ENCODE results near the gene ETFRF1.
A peak's percentile ranks its signal among the peaks of the same experiment; 100 is the strongest.

Gene ETFRF1

GRCh38 chr12:25236190-25236589 is 41.2 kb downstream of the ETFRF1 start:
- DNase-seq: no peak

DNA sequence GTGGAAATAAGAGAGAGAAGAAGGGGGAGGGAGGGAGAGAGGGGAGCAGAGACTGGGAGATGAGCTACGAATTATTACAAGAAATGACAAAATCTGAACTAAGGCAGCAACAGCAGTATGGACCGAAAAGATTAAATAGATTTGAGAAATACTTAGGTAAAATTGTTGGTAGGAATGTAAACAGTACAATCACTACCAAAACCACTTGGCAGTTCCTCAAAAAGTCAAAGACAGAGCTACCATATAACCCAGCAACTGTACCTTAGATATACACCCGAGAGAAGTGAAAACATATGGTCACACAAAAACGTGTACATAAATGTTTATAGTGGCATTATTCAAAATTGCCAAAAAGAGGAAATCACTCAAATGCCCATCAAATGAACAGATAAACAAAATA is 41.6 kb downstream of the ETFRF1 start:
- no peak for DNase-seq

- peak; percentile 8 for DNase-seq
Observed at GRCh38 chr12:25241167-25242020, 46.4 kb downstream of the ETFRF1 start.

DNA sequence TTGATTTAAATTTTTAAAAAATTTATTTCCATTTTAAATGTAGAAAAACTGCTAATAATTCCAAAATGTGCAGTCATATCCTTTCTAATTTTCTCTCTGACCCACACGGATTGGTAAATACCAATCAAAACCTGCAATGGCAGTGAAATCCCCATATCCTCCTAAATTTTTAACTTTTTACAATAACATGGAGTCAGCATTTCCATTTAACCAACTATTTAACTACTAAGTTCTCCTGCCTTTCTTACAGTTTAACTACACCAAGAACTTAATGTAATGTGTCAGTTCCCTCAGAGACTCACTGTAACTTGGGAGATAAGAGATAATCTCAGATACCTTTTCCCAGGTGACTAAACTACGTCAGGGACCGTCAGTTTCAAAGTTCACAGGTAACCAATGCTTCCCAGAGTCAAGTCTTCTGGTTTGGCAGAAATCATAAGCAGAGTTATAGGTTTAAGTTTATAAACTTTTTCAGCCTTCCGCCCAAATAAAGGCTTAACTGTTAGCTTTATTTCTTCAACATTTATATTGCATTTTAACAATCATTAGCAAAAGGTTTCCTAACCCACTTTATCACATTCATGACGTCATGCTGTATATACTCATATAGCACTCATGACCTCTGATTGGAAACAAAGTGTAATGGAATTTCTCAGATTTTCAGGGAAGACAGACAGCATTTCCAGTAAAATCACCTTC is 48.1 kb downstream of the ETFRF1 start:
- DNase-seq: no peak

DNA sequence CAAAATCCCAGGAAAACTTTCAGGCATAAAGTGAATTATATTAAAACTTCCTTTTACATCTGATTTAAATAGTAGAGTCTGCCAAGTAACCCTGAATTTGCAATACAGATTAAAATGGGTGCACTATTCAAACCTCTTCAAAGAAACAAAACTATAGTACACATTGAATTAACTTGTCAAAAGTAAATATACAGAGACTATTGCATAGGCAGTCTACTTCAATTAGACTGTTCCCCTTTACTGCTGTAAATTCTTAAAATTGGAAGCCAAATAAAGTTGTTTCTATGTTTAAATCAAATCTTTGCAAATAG is 48.6 kb downstream of the ETFRF1 start:
- DNase-seq: no peak

GRCh38 chr12:25245491-25245890 is 50.5 kb downstream of the ETFRF1 start:
- DNase-seq: no peak

- no peak for DNase-seq
Observed at GRCh38 chr12:25248137-25248536, 53.1 kb downstream of the ETFRF1 start.

- no peak for DNase-seq
Observed at GRCh38 chr12:25248732-25249131, 53.7 kb downstream of the ETFRF1 start.

DNA sequence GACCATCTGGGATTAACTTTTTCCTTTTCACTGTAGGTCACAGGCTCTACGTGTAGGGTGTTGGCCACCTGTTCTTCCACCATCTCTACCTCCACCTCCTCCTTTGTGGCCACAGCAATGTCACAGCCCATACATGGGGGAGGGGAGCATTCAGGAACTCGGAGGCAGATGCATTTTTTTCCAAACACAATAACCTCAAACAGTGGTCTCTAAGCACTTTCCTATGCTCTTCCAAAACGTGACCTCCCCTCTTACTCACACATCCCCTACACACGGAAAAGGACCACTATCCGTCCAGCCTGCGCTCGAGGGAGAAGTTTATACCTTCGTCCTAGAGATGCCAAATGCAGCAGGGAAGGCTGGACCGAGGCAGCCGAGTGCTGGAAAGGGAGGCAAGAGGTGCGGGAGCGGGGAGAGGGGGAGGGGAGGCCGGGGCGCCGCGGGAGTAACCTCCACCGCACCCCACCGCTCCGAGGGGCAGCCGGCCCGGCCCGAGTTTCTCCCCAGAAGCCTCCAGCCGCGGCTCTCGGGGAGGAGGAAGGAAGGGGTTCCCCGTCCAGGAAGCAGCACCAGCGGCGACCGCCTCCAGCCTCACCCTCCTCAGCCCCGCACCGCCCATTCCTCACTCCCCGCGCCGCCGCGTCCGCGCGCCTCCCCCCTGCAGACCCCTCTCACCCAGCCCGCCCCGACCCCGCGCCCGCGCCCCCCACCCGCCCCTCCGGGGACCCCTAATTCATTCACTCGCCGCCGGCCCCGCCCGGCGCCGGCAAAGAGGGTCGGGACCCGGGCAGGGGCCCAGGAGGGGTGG is 55.1 kb downstream of the ETFRF1 start:
- DNase-seq: peak; percentile 27

DNA sequence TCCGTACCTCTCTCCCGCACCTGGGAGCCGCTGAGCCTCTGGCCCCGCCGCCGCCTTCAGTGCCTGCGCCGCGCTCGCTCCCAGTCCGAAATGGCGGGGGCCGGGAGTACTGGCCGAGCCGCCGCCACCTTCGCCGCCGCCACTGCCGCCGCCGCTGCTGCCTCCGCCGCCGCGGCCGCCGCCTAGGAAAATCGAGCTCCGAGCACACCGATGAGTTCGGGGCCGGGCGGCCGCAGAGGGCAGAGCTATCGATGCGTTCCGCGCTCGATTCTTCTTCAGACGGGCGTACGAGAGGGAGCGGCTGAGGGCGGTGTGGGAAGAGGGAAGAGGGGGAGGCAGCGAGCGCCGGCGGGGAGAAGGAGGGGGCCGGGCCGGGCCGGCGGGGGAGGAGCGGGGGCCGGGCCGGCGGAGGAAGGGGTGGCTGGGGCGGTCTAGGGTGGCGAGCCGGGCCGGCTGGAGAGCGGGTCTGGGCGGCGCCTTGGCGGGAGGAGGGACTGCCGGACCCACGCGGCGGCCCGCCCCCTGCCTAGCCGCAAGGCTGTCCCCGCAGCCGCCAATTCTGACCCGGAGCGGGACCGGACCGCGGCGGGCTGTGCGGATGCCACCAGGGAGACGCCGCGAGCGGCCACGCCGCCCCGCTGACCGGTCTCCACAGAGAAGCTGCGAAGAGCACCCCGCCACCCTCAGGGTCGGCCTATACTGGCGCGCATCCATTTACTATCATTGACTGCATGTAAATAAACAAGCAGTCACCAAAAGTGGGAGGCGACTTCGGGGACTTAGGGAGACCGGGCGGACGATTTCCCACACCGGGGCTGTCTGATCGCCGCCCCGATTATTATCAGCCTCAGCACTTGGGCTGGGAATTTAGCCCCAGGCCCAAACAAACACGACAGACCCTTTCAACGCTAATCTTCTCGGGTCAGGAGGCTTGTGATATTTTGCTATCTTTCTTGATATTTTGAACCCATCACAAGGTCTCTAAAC is 56.0 kb downstream of the ETFRF1 start, which contains the start of gene KRAS:
Gene KRAS, minus strand, starts transcription at position 186 of the 987 bp plus-strand sequence.
- peak; percentile 94 for DNase-seq

DNA sequence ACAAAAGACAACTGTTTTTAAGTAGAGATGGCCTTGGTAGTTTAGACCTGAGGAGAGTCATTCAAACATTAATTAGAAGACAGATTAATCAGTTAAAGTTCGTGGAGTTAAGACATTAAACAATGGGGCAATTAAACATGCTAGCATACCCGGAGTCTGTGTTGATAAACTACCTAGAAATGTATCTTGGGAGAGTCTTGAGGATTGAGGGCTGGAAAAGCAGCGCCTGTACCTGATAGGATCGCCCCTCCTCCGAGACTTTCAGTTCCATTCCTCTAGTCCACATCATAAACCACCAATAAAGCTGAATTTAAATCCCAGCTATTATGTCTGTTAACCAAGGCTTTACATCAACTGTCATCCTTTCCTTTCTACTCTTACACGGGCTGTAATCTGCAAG is 56.7 kb downstream of the ETFRF1 start:
- no peak for DNase-seq

- DNase-seq: no peak
Observed at GRCh38 chr12:25252946-25253345, 57.9 kb downstream of the ETFRF1 start.

DNA sequence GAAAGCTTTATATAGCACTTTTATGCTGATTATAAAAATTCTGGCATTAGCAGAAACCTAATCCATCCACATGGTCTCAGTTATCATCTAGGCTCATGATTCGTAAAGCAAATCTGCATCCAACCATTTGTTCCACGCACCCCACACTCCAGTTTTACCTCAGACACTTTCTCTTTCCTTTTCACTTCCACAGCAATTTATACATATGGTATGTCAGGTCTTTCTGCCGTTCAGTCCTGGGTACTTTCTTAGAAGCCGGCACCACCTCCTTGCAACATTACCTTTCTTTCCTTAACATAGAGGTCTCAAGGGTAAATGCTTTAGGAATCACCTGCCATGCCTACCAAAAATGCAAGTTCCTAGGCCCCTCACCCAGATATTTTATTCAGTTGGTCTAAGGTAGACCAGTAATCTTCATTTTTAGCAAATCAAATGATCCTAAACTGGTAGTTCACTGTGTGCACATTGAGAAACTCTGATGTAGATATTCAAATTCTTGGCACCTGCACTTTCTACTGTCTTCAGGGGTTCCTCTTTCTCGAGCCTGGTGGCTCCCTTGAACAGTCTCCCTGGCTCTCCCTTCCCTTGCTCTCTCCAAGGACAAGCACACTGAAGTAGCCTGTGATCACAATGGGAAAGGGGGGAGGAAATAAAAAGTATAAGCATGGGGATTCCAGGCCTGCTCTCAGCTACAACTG is 58.5 kb downstream of the ETFRF1 start:
- no peak for DNase-seq

GRCh38 chr12:25254271-25254880 is 59.3 kb downstream of the ETFRF1 start:
- DNase-seq: no peak

Data from NCI-H526 treated with DMSO at 0.1 percent for 48 hours (cell line).